H1 (cell line): ENCODE measurements around the gene GALNT11. TPM values are rescaled to one million over a fixed set of nuclear protein-coding genes. Genes with fewer than 3 reads are reported as not detected.

Experiments used
- CHD7 ChIP-seq: fragments of 300-600 bp; sonication (generic); IDR thresholded peaks from 2 replicates; pipeline ENCODE4 v1.7.1; 2012; ENCODE audit warnings: low read length, moderate library complexity, mild to moderate bottlenecking, inconsistent platforms; ENCODE audit not compliant: insufficient replicate concordance
- MAFK ChIP-seq: IDR thresholded peaks from 2 replicates; pipeline ENCODE4 v1.6.1; 2012; ENCODE audit warnings: low read depth, mild to moderate bottlenecking, improper control_type of control experiment, low read length
- MAX ChIP-seq: IDR thresholded peaks from 2 replicates; pipeline ENCODE4 v1.6.1; 2012; ENCODE audit warnings: inconsistent platforms
- polyA plus RNA-seq, 7 experiments: library from polyadenylated mRNA; depleted of rRNA in 3 of 7; stranded (reverse) in 5 of 7; unstranded in 2 of 7; fragments of >200 nt in 5 of 7; fragments of 200-250 nt in 2 of 7; gene quantifications; 1 replicate in 5 of 7; 2 replicates in 1 of 7; 4 replicates in 1 of 7; pipeline versions ENCODE4 v1.2.1 to v1.2.3, GENCODE V29; 2011 to 2013; ENCODE audit warnings: missing spikeins in 2 of 7, mixed read lengths in 2 of 7
- total RNA-seq: library from RNA; stranded (reverse); fragmentation: NEBNext Ultra II Directional; extraction: Animal tissue kit (Norgen Biotek cat#: 25700); gene quantifications from 2 replicates; pipeline ENCODE4 v1.2.1, GENCODE V29; 2021

GALNT11 gene
- total and polyA plus RNA-seq, 2 of the 8 experiments (the other 6 are each of a cell fraction or from before 2014, with no cell fraction given), result 20.5 to 23.2 TPM

GRCh38 chr7:152013230-152013629 is 12.2 kb upstream of the GALNT11 start (continued):
- TF ChIP-seq MAFK, result no peak
- TF ChIP-seq MAX, result no peak
- no peak for TF ChIP-seq CHD7
- TF ChIP-seq, all 59 proteins: peak for 0
